ENCODE measurements around the gene TMEM217.

- TF ChIP-seq CTCF (IDR thresholded peaks at IDR 0.05; ENCODE audit: poor library complexity) (no peak), EZH2 (IDR thresholded peaks at IDR 0.05; ENCODE audit: borderline replicate concordance) (no peak), EZH2phosphoT487 (IDR thresholded peaks at IDR 0.05; ENCODE audit: low read depth, severe bottlenecking, unreplicated experiment) (no peak)
Measured at GRCh38 chr6:37244430-37245310, 13.3 kb downstream of the TMEM217 start.

All from hepatocyte (in vitro differentiated cells).